Measurements from ENCODE around the gene VSTM5. TPM values are rescaled to one million over a fixed set of nuclear protein-coding genes. Genes with fewer than 3 reads are reported as not detected.

The VSTM5 gene
- total RNA-seq, 8 experiments from 2014 or later = 0.59 to 2.0 (median 0.90) TPM

DNA sequence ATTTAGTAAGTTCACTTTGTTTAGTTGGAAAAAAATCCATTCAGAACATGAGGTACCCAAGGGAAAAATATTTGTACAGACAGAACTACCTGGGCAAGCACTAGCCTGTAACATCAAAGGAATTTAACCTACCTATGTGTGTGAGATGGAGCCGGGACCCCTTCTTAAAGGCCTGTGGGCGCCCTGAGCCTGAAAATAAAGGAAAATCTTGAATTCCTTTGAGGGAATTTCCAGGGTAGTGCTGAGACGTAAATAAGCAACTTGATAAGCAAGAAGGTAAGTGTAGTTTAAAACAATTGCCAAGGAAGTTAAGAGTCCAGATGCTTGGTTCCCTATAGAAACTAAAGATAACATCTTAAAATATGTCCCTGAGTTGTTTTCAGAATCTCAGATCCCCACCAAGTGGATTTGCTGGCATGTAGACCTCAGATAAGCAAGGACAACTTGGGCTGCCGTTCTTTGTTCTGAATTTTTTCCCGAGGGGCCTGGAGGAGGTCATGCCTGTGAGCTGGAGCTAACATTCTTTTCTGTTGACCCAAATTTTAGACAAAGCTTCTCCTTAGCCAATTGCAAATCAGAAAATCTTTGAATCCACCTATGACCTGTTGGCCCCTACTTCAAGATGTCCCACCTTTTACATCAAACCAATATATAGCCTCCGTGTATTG, 35.3 kb downstream of the VSTM5 start:
- in situ Hi-C loops (cut with MboI; ENCODE audit: low pct_unique_long_range_greater_than_20kb in 2 of 9, low sequenced_read_pairs in 9 of 9, unreplicated experiment in 9 of 9) = no loop called here
- no peak for ATAC-seq (replicated peaks in 6 of 8)
- no peak overlapping the region for H3K27ac ChIP-seq
- no peak overlapping the region for H3K4me3 ChIP-seq
- 73 to 100% (median 91%) methylated on average over 2 to 6 of the region's 6 CpGs; no CpG with 5 or more reads in 1 of the 10 experiments for WGBS, 10 experiments
- no peaks in the 10 kb centered on the region for H3K4me1 ChIP-seq (replicated peaks in 1 of 2)

DNA sequence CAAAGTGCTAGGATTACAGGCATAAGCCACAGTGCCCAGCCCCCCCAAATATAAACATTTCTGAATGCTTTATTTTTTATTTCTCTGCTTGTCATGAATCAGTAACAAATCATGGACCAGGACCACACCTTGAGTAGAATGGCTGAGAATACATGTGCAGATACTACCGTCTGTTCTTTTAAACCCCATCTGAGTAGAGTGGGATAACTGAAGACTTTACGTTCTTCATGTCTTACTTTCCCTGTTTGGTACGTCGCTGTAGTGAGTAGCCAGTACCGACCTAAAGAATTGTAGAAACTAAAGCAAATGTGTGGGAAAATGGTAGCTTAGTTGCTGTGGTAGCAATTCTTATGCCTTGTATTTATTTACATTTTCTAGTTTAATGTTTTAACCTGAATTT, 36.4 kb downstream of the VSTM5 start:
- Histone ChIP-seq H3K27ac (no peak overlapping the region), H3K4me3 (no peak overlapping the region), H3K4me1 (replicated peaks in 1 of 2) (no peaks in the 10 kb centered on the region)
- 80 to 100% (median 96%) methylated on average over 2 to 5 of the region's 5 CpGs; no CpG with 5 or more reads in 1 of the 10 experiments for WGBS, 10 experiments
- peak in 1 of 8 experiments; percentile 33 for ATAC-seq (replicated peaks in 6 of 8)
- in situ Hi-C loops (cut with MboI; ENCODE audit: low pct_unique_long_range_greater_than_20kb in 2 of 9, low sequenced_read_pairs in 9 of 9, unreplicated experiment in 9 of 9) = no loop called here

GRCh38 chr11:93807980-93808379, 42.4 kb downstream of the VSTM5 start:
- ATAC-seq (replicated peaks in 6 of 8) = no peak
- H3K4me1 ChIP-seq (replicated peaks in 1 of 2) = no peaks in the 10 kb centered on the region
- no peak overlapping the region for H3K4me3 ChIP-seq
- 83 to 100% (median 100%) methylated on average over 1 to 3 of the region's 3 CpGs; no CpG with 5 or more reads in 1 of the 10 experiments for WGBS, 10 experiments
- H3K27ac ChIP-seq = no peak overlapping the region
- in situ Hi-C loops (cut with MboI; ENCODE audit: low pct_unique_long_range_greater_than_20kb in 2 of 9, low sequenced_read_pairs in 9 of 9, unreplicated experiment in 9 of 9) = no loop called here

DNA sequence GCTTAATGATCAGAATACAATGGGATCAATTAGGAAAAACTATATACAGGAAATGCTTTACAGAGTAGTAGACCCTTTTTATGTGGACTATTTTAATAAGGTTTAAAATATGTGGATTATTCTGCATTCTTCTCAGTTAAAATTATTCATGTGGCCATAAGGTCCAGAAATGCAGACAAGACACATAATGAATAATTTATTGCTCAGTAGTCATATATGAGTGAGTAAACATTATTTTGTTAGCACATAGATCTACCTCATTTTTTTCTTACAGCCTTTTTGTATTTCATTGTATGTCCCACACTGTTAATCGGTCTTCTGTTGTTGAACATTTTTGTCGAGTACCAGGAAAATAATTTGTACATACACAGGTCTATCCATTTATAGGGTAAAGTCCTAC, 45.5 kb downstream of the VSTM5 start:
- in situ Hi-C loops (cut with MboI; ENCODE audit: low pct_unique_long_range_greater_than_20kb in 2 of 9, low sequenced_read_pairs in 9 of 9, unreplicated experiment in 9 of 9) = no loop called here
- ATAC-seq (replicated peaks in 6 of 8) = peak in 3 of 8 experiments; percentile 48 to 77 (median 58)
- H3K27ac ChIP-seq = no peak overlapping the region
- 33 to 100% (median 85%) methylated on average over 1 to 2 of the region's 2 CpGs; no CpG with 5 or more reads in 2 of the 10 experiments for WGBS, 10 experiments
- H3K4me1 ChIP-seq (replicated peaks in 1 of 2) = no peaks in the 10 kb centered on the region
- H3K4me3 ChIP-seq = no peak overlapping the region

- H3K27ac ChIP-seq = no peak overlapping the region
- ATAC-seq (replicated peaks in 6 of 8) = peak in 3 of 8 experiments; percentile 36 to 81 (median 58)
- H3K4me1 ChIP-seq (replicated peaks in 1 of 2) = no peaks in the 10 kb centered on the region
- WGBS, 10 experiments = 0 to 93% (median 13%) methylated on average over 1 to 2 of the region's 2 CpGs; no CpG with 5 or more reads in 3 of the 10 experiments
- in situ Hi-C loops (cut with MboI; ENCODE audit: low pct_unique_long_range_greater_than_20kb in 2 of 9, low sequenced_read_pairs in 9 of 9, unreplicated experiment in 9 of 9) = no loop called here
- H3K4me3 ChIP-seq = no peak overlapping the region
Measured at GRCh38 chr11:93801366-93801765, 49.1 kb downstream of the VSTM5 start.

- ATAC-seq (replicated peaks in 6 of 8) = no peak
- H3K4me1 ChIP-seq (replicated peaks in 1 of 2) = no peaks in the 10 kb centered on the region
- H3K4me3 ChIP-seq = no peak overlapping the region
- in situ Hi-C loops (cut with MboI; ENCODE audit: low pct_unique_long_range_greater_than_20kb in 2 of 9, low sequenced_read_pairs in 9 of 9, unreplicated experiment in 9 of 9) = no loop called here
- WGBS, 10 experiments = 90 to 100% (median 100%) methylated on average over 1 to 6 of the region's 6 CpGs; no CpG with 5 or more reads in 1 of the 10 experiments
- no peak overlapping the region for H3K27ac ChIP-seq
Measured at GRCh38 chr11:93796441-93797231, 53.8 kb downstream of the VSTM5 start.

DNA sequence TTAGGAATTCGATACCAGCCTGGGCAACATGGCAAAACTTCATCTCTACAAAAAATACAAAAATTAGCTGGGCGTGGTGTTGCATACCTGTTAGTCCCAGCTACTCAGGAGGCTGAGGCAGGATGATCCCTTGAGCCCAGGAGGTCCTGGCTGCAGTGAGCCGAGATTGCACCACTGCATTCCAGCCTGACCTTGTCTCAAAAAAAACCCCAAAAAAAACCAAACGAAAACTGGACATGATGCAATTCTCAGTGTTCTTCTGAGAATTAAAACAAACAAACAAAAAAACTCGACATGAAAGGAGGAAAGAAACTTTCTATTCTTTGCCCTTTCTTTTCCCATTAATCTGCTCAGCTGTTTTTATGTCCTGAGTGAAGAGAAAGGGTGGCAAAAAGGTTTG, 58.9 kb downstream of the VSTM5 start:
- 83 to 100% (median 88%) methylated on average over 1 to 4 of the region's 5 CpGs; no CpG with 5 or more reads in 2 of the 10 experiments for WGBS, 10 experiments

DNA sequence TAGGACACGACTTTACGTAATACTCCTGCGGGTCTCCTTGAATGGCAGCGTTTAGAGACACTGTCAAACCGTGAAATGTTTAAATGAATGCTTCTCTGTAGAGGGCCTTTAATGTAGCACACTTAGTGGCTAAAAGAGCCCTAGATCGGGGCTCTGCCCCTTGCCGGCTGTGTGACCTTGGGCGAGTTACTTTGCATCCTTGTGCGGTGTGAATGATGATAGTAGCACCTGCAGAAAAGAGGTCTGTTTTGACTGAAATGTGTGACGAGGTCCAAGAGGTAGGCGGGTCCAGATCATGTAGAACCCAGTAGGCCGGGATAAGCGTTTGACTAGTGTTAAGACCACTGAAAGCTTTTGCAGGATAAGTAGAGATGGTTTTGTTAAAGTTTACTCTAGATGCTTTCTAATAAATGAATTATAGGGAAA, 65.5 kb downstream of the VSTM5 start:
- in situ Hi-C loops (cut with MboI; ENCODE audit: low pct_unique_long_range_greater_than_20kb in 2 of 9, low sequenced_read_pairs in 9 of 9, unreplicated experiment in 9 of 9) = no loop called here
- Histone ChIP-seq H3K4me1 (replicated peaks in 1 of 2) (peaks cover 4 to 6% of the 10 kb centered on the region in 2 donors), H3K4me3 (peak overlapping the region; percentile 72 to 95 (median 91)), H3K27ac (peak overlapping the region; percentile 95)
- ATAC-seq (replicated peaks in 6 of 8) = peak in 2 of 8 experiments; percentile 2 to 4
- WGBS, 10 experiments = 0 to 17% (median 2%) methylated on average over 1 to 13 of the region's 13 CpGs

More for the DNA sequence above, 58.9 kb downstream of the VSTM5 start:
- Histone ChIP-seq H3K4me3 (no peak overlapping the region), H3K4me1 (replicated peaks in 1 of 2) (peaks cover 2% of the 10 kb centered on the region in 2 donors), H3K27ac (no peak overlapping the region)
- no peak for ATAC-seq (replicated peaks in 6 of 8)
- in situ Hi-C loops (cut with MboI; ENCODE audit: low pct_unique_long_range_greater_than_20kb in 2 of 9, low sequenced_read_pairs in 9 of 9, unreplicated experiment in 9 of 9) = no loop called here

DNA sequence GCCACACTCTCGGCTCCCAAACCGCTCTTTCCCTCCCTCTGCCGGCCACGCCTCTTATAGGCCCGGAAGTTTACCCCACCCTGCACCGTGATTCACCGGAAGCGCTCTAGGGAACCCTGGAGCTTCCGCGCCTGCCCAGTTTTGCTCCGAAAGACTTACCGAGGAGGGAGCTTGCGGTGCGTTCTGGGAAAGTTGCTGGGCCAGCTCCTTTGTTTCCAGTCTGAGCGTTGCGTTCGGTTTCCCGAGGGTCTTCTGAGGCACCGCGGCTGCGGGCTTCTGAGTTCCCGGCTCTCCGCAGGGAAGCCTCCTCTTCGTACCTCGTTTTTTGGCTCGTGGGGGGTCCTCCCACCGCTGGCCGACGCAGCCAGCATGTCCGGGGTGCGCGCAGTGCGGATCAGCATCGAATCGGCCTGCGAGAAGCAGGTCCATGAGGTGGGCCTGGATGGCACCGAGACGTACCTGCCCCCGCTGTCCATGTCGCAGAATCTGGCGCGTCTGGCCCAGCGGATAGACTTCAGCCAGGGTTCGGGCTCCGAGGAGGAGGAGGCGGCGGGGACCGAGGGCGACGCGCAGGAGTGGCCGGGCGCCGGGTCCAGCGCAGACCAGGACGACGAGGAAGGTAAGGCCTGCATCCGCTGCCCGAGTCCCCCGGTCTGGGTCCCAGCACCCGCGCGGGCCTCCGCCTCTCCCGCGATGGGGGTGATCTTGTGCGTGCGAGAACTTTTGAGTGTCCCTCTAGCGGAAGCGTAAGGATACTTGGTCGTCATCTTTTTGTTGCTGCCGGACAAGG, 66.1 kb downstream of the VSTM5 start, which contains the start of gene MED17:
Gene MED17, plus strand, starts transcription at position 138 of the 790 bp plus-strand sequence. Its CDS starts 232 bp downstream, at position 370.
- H3K4me3 ChIP-seq = peak within 1 kb of the TSS; percentile 72 to 95 (median 91)
- in situ Hi-C loops (cut with MboI; ENCODE audit: low pct_unique_long_range_greater_than_20kb in 2 of 9, low sequenced_read_pairs in 9 of 9, unreplicated experiment in 9 of 9) = no loop called here
- peak; percentile 95 to 98 (median 97) for ATAC-seq (replicated peaks in 6 of 8)
- peak within 1 kb of the TSS; percentile 95 for H3K27ac ChIP-seq
- whole genome bisulfite sequencing, 10 experiments = 0 to 1% (median 0%) methylated on average over 2 to 19 of the region's 72 CpGs; no CpG with 5 or more reads in 5 of the 10 experiments
- H3K4me1 ChIP-seq (replicated peaks in 1 of 2) = peaks cover 4 to 6% of the 10 kb centered on the region in 2 donors

DNA sequence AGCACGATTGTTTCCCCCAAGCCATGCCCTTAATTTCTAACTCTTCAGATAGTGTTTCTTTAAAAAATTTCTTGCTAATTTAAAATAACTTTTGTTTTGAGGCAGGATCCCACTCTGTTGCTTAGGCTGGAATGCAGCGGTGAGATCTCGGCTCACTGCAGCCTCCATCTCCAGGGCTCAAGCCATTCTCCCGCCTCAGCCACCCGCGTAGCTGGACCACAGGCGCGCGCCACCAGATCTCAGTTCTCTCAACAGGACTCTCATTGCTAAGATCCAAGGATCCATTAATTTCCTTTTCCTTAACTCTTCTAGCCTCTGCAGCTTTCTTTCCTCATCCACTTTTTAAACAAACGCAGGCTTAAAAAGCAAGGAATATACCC, 66.7 kb downstream of the VSTM5 start:
- WGBS, 10 experiments = 0 to 29% (median 0%) methylated on average over 1 to 8 of the region's 10 CpGs; no CpG with 5 or more reads in 2 of the 10 experiments
- peak; percentile 50 to 76 (median 68) for ATAC-seq (replicated peaks in 6 of 8)
- in situ Hi-C loops (cut with MboI; ENCODE audit: low pct_unique_long_range_greater_than_20kb in 2 of 9, low sequenced_read_pairs in 9 of 9, unreplicated experiment in 9 of 9) = no loop called here

DNA sequence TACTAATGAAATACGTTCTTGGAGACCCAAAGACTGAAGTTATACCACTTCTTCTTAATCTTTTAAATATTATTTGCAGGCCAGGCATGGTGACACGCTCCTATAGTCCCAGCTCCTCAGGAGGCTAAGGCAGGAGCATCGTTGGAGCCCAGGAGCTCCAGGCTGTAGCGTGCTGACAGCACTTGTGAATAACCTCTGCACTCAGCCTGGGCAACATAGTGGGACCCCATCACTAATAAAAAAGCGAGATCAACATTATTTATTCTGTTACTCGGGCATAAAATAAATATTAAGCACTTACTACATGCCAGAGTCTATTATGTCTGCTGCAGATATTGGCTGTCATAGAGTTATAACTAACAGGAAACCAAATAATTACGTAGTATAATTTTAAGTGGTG, 67.1 kb downstream of the VSTM5 start:
- ATAC-seq (replicated peaks in 6 of 8) = no peak
- H3K27ac ChIP-seq = peak overlapping the region in 1 of 2 donors; percentile 95
- H3K4me3 ChIP-seq = peak overlapping the region; percentile 72 to 95 (median 91)
- 26 to 60% (median 50%) methylated on average over 1 to 7 of the region's 7 CpGs for WGBS, 10 experiments
- in situ Hi-C loops (cut with MboI; ENCODE audit: low pct_unique_long_range_greater_than_20kb in 2 of 9, low sequenced_read_pairs in 9 of 9, unreplicated experiment in 9 of 9) = no loop called here
- peaks cover 4 to 6% of the 10 kb centered on the region in 2 donors for H3K4me1 ChIP-seq (replicated peaks in 1 of 2)

More for the DNA sequence above, 66.7 kb downstream of the VSTM5 start:
- Histone ChIP-seq H3K4me1 (replicated peaks in 1 of 2) (peaks cover 4 to 6% of the 10 kb centered on the region in 2 donors), H3K4me3 (peak overlapping the region; percentile 72 to 95 (median 91)), H3K27ac (peak overlapping the region; percentile 95)

GRCh38 chr11:93775289-93775688, 75.1 kb downstream of the VSTM5 start:
- in situ Hi-C loops (cut with MboI; ENCODE audit: low pct_unique_long_range_greater_than_20kb in 2 of 9, low sequenced_read_pairs in 9 of 9, unreplicated experiment in 9 of 9) = no loop called here
- Histone ChIP-seq H3K4me3 (no peak overlapping the region), H3K4me1 (replicated peaks in 1 of 2) (no peaks in the 10 kb centered on the region), H3K27ac (no peak overlapping the region)
- peak in 1 of 8 experiments; percentile 53 for ATAC-seq (replicated peaks in 6 of 8)
- 0 to 100% (median 47%) methylated on average over 1 to 2 of the region's 2 CpGs; no CpG with 5 or more reads in 2 of the 10 experiments for WGBS, 10 experiments

All from motor neuron (in vitro differentiated cells).